Gastrocnemius medialis (tissue), 4 donors: ENCODE measurements around the gene PTEN. TPM values are rescaled to one million over a fixed set of nuclear protein-coding genes. Genes with fewer than 3 reads are reported as not detected.

Experiments used
- ATAC-seq, 2 donors: fragments of 150-250 bp; one replicate each; pipeline ENCODE4 v1.9.1; 2016
- DNase-seq, 2 donors: peaks; one replicate each; pipeline ENCODE4 v3.0.0-alpha.2; 2019
- H3K27ac ChIP-seq, 4 donors: fragments of 200-600 bp; sonication (generic); 1 replicate in 1 of 4; 2 replicates in 3 of 4; pipeline ENCODE4 v1.5.1; 2016 to 2018; ENCODE audit warnings: mild to moderate bottlenecking in 2 of 4, moderate library complexity in 1 of 4
- H3K27me3 ChIP-seq, 3 donors: fragments of 200-600 bp; sonication (generic) in 2 of 3; 1 replicate in 1 of 3; 2 replicates in 2 of 3; pipeline versions ENCODE4 v1.5.1 to v1.6.0; 2016 to 2019; ENCODE audit warnings: mild to moderate bottlenecking in 1 of 3, moderate library complexity in 1 of 3
- H3K36me3 ChIP-seq, 2 donors: fragments of 200-600 bp; sonication (generic) in 1 of 2; one replicate each; pipeline ENCODE4 v1.5.1; 2017 to 2018
- H3K4me1 ChIP-seq, 2 donors: fragments of 200-600 bp; sonication (generic) in 1 of 2; one replicate each; pipeline ENCODE4 v1.5.1; 2016 to 2017; ENCODE audit warnings: mild to moderate bottlenecking in 2 of 2
- H3K4me3 ChIP-seq, 4 donors: fragments of 200-600 bp; sonication (generic) in 3 of 4; 1 replicate in 1 of 4; 2 replicates in 3 of 4; pipeline ENCODE4 v1.5.1; 2016 to 2019; ENCODE audit warnings: mild to moderate bottlenecking in 2 of 4
- H3K9me3 ChIP-seq, 3 donors: fragments of 200-600 bp; sonication (generic) in 2 of 3; 1 replicate in 1 of 3; 2 replicates in 2 of 3; pipeline ENCODE4 v1.5.1; 2016 to 2019
- POLR2A ChIP-seq, 2 donors: fragments of 450-650 bp; IDR thresholded peaks; one replicate each; pipeline ENCODE4 v1.6.1; 2017; ENCODE audit warnings: antibody characterized with exemption in 2 of 2, mild to moderate bottlenecking in 2 of 2, moderate library complexity in 2 of 2
- in situ Hi-C, 4 donors: fragments of 200-750 bp; cut with MboI; loops; one replicate each; pipeline versions ENCODE4 v1.15.0 to v1.8.0; 2017; ENCODE audit warnings: low sequenced_read_pairs in 4 of 4
- intact Hi-C: fragments of 100-400 bp; cut with DNase I; formaldehyde crosslinking; loops from one replicate; pipeline ENCODE4 v1.15.1; 2023; ENCODE audit warnings: low total_unique reads
- total RNA-seq, 4 donors: library from RNA; depleted of rRNA; stranded (reverse); fragments of >200 nt; gene quantifications; one replicate each; pipeline versions ENCODE4 v1.1.0 to v1.2.3, GENCODE V29; 2016
- TF ChIP-seq, protein P1 (sequence below), 5 experiments: fragments of 450-650 bp in 3 of 5; fragments of 200-600 bp in 2 of 5; sonication (generic) in 2 of 5; IDR thresholded peaks in 4 of 5; conservative IDR thresholded peaks in 1 of 5; 1 replicate in 4 of 5; 2 replicates in 1 of 5; pipeline ENCODE4 v1.5.1; 2016 to 2019; ENCODE audit warnings: antibody characterized with exemption in 5 of 5, mild to moderate bottlenecking in 3 of 5, moderate library complexity in 3 of 5

PTEN gene
- total RNA-seq, 4 donors from 2014 or later = 32.2 to 54.5 (median 41.5) TPM

DNA sequence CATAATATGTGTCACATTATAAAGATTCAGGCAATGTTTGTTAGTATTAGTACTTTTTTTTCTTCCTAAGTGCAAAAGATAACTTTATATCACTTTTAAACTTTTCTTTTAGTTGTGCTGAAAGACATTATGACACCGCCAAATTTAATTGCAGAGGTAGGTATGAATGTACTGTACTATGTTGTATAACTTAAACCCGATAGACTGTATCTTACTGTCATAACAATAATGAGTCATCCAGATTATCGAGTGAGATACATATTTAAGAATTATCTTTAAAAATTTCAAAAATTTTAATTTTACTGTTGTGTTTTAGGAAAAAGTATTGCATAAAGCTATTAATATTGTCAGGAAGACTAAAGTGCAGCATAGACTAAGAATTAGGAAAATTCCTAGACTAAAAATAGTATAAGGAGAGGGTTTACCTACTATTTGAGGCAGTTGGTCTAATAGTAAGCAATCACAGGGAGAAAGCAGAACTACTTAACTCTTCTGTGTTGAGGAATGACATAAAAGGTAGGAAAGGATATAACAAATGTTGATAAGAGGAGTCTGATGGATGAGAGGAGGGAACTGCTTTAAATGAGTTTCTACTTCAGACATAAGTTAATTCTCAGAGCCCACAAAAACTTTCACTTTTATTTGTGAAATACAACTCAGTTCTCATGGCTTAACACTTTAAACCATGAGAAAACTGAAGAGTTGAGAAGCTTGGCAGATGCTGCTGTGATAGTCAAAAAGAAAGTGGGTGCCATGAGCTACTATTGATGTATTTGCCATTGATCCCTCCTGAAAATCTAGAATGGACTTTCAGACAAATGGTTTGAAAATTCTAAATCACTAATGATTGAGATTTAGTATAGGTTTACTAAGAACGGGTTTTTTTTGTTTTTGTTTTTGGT is 67.8 kb downstream of the PTEN start:
- intact Hi-C loops (no loop called here), in situ Hi-C loops (no loop called here)
- DNase-seq (no peak), ATAC-seq (no peak)
- H3K27me3 ChIP-seq = no peaks in the 10 kb centered on the region
- peaks cover 0 to 7% of the 10 kb centered on the region in 2 donors for H3K36me3 ChIP-seq
- no peak overlapping the region for H3K27ac ChIP-seq
- peaks cover 53 to 60% of the 10 kb centered on the region in 2 donors for H3K4me1 ChIP-seq
- no peak for TF ChIP-seq POLR2A (IDR thresholded peaks at IDR 0.05)
- TF ChIP-seq, protein P1, sequence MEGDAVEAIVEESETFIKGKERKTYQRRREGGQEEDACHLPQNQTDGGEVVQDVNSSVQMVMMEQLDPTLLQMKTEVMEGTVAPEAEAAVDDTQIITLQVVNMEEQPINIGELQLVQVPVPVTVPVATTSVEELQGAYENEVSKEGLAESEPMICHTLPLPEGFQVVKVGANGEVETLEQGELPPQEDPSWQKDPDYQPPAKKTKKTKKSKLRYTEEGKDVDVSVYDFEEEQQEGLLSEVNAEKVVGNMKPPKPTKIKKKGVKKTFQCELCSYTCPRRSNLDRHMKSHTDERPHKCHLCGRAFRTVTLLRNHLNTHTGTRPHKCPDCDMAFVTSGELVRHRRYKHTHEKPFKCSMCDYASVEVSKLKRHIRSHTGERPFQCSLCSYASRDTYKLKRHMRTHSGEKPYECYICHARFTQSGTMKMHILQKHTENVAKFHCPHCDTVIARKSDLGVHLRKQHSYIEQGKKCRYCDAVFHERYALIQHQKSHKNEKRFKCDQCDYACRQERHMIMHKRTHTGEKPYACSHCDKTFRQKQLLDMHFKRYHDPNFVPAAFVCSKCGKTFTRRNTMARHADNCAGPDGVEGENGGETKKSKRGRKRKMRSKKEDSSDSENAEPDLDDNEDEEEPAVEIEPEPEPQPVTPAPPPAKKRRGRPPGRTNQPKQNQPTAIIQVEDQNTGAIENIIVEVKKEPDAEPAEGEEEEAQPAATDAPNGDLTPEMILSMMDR (IDR thresholded peaks at IDR 0.05 in 4 of 5, conservative IDR thresholded peaks at IDR 0.05 in 1 of 5) = no peak
- no peak overlapping the region for H3K4me3 ChIP-seq
- no peaks in the 10 kb centered on the region for H3K9me3 ChIP-seq

DNA sequence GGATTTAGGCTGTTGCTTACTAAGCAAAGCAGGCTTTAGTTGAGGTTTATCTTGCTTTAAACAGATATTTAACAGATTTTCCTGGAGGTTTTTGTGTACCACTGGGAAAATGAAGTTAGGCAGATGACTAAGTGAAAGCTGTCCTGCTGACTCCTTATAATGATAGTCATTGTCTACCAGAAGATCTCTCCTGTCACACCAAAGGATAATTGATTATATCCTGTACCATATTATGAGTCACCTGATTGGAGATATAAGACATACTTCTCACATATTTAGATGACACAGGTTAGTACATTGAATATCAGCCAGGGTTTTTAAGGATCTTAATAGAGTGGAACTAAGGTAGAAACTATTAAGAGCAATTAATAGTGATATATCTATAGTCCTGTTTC is 68.4 kb downstream of the PTEN start:
- Histone ChIP-seq H3K9me3 (no peaks in the 10 kb centered on the region), H3K36me3 (peaks cover 0 to 7% of the 10 kb centered on the region in 2 donors), H3K27me3 (no peaks in the 10 kb centered on the region), H3K27ac (no peak overlapping the region), H3K4me3 (no peak overlapping the region), H3K4me1 (peaks cover 55 to 56% of the 10 kb centered on the region in 2 donors)
- no peak for DNase-seq
- TF ChIP-seq, protein P1 (IDR thresholded peaks at IDR 0.05 in 4 of 5, conservative IDR thresholded peaks at IDR 0.05 in 1 of 5) = no peak
- no peak for TF ChIP-seq POLR2A (IDR thresholded peaks at IDR 0.05)
- intact Hi-C loops (no loop called here), in situ Hi-C loops (no loop called here)
- ATAC-seq = no peak

DNA sequence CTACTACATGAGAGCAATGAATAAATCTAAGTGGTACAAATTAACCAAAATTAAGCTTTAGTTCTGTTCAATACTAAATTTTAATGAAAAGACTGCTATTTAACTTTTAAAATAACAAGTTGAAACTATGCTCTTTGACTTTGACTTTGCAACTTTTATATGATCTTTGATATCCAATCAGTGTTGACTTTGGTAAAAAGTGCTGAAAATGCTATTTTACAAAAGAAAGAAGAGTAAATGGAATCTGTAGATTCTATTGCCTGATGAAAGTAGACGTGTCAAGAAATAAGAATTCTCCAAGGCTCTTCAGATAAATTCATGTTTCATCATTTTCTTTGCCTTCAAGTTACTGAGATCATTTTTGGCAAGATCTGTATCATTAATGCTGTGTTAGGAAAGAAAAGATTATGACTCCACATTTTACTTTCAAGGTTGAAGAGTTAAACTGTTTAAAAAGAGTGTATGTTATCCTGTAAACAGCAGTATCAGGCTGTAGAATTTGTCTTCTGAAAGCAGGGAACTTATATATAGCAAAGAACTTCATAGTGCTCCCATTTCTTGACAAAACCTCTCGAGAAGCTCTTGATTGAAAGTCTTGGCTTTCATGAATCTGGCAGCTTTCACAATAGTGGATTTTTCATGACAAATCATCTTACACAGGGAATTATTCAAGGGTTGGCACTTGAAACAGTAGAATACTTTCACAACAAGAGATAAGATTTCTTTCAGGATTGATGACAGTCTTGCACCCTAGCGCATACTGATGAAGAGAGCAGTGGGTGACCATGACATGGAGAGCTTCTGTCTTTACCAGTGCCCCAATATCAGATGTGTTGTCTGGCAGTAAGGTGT is 72.1 kb downstream of the PTEN start:
- peak overlapping the region in 1 of 4 donors; percentile 10 for H3K27ac ChIP-seq
- TF ChIP-seq, protein P1 (IDR thresholded peaks at IDR 0.05 in 4 of 5, conservative IDR thresholded peaks at IDR 0.05 in 1 of 5) = no peak
- no peak for TF ChIP-seq POLR2A (IDR thresholded peaks at IDR 0.05)
- no peaks in the 10 kb centered on the region for H3K9me3 ChIP-seq
- H3K36me3 ChIP-seq = peaks cover 0 to 7% of the 10 kb centered on the region in 2 donors
- in situ Hi-C loops (no loop called here), intact Hi-C loops (no loop called here)
- ATAC-seq (no peak), DNase-seq (no peak)
- H3K4me1 ChIP-seq = peaks cover 32 to 35% of the 10 kb centered on the region in 2 donors
- no peak overlapping the region for H3K4me3 ChIP-seq
- no peaks in the 10 kb centered on the region for H3K27me3 ChIP-seq

DNA sequence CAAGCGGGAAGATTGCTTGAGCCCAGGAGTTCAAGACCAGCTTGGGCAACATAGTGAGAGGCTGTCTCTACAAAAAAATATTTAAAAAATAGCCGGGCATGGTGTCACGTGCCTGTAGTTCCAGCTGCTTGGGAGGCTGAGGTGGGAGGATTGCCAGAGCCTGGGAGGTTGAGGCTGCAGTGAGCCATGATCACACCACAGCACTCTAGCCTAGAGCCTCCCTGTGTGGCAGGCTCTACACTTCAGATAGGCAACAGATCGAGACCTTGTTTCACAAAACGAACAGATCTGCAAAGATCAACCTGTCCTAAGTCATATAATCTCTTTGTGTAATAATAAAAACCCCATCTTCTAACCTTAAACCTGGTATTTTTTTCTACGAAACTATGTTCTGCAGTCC is 76.8 kb downstream of the PTEN start:
- Histone ChIP-seq H3K9me3 (no peaks in the 10 kb centered on the region), H3K4me1 (peaks cover 19 to 34% of the 10 kb centered on the region in 2 donors), H3K36me3 (no peaks in the 10 kb centered on the region), H3K4me3 (no peak overlapping the region), H3K27me3 (no peaks in the 10 kb centered on the region), H3K27ac (no peak overlapping the region)
- intact Hi-C loops (no loop called here), in situ Hi-C loops (no loop called here)
- DNase-seq = no peak
- no peak for ATAC-seq
- TF ChIP-seq, protein P1 (IDR thresholded peaks at IDR 0.05 in 4 of 5, conservative IDR thresholded peaks at IDR 0.05 in 1 of 5) = no peak
- TF ChIP-seq POLR2A (IDR thresholded peaks at IDR 0.05) = no peak
